GM18867 (cell line): ENCODE data around the gene PRAMEF27.
"Not testable (repeated sequence)": the region's sequence is repeated elsewhere in the genome, so short reads cannot be mapped to it uniquely, and the experiment has no call there.

Experiments
- ATAC-seq: cut with Tn5 transposase; IDR thresholded peaks from one replicate; pipeline ENCODE4 v1.9.1; 2021; ENCODE audit warnings: mild to moderate bottlenecking, moderate library complexity; ENCODE audit not compliant: unreplicated experiment

PRAMEF27 gene

DNA sequence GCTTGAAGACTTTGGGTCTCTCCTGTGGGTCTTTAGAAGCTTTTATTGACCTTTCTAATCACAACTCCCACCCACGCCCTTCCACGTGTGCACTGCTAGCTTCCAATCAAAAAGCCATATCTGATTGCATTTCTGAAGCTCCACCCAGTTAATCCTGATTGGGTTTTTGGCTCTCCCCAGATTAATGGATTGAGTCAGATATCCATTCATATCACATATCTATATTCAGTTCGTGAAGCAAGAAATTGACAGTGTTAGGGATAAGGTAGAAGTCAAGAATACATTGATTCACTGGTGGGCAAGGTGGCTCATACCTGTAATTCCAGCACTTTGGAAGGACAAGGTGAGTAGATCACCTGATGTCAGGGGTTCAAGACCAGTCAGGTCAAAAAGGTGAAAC lies at the start of gene PRAMEF27:
PRAMEF27 (minus strand) TSS at position 101 of the 400 bp plus-strand sequence. CDS start 2,916 bp downstream, outside the sequence.
- ATAC-seq: not testable (repeated sequence)

DNA sequence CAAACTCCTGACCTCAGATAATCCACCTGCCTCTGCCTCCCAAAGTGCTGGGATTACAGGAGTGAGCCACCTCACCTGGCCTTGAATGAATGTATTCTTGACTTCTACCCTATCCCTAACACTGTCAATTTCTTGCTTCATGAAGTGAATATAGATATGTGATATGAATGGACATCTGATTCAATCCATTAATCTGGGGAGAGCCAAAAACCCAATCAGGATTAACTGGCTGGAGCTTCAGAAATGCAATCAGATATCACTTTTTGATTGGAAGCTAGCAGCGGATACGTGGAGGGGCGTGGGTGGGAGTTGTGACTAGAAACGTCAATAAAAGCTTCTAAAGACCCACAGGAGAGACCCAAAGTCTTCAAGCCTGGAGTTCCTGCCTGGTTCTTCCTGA lies 14.1 kb upstream of the PRAMEF27 start, which contains the start of gene PRAMEF25:
PRAMEF25 (plus strand) TSS at position 301 of the 400 bp plus-strand sequence. CDS start 2,920 bp downstream, outside the sequence.
- not testable (repeated sequence) for ATAC-seq

DNA sequence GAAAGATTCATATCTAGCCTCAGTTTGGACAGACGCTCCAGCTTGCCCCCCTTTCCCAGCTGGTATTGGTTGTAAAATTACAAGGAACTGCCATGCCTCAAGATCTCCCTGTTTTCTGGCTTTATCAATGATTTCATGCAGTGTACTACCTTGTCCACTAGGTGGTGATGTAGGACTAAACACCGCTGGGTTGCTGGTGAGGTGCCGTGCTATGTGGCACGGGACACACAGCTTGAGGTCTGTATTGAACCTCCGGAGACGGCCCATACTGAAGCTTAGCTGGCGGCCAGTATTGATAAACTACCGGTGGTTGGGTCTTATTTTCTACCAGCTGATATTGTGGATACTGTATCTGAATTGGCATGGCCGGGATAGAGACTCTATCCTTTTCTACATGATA lies 36.5 kb downstream of the PRAMEF27 start:
- ATAC-seq: not testable (repeated sequence)

DNA sequence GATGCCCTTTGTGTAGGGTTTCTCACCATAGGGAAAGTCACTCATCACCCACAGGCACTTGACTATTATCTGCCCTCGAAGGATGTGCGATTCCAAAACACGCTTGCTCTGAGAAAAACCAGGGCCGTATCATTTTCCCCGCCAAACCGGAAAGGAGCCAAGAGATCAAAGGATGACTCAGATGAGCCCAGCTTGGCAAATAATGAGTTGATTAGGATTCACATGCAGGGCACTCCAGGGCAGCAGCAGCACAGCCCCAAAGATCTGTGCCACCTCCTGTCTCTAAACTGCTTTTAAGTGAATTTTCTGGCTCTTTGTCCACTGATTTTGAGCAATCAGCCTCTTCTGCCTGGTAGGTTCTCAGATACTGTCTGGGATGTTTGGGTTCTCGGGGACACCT lies 44.4 kb downstream of the PRAMEF27 start:
- ATAC-seq: not testable (repeated sequence)

DNA sequence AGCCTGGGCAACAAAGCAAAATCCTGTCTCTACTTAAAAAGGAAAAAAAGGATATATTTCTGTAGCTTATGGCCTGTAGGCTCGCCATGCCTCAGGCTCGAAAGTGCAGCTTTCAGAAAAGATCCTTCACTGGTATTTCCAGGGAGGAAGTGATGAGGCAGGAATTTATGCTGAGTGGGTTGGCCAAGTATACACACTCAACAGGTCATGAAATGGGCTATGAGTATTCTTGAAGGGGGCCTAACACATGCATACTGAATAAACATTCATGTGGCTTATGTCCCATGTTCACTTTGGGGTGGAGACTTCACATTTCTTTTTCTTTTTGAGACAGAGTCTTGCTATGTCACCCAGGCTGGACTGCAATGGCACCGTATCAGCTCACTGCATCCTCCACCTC lies 47.0 kb downstream of the PRAMEF27 start:
- not testable (repeated sequence) for ATAC-seq

DNA sequence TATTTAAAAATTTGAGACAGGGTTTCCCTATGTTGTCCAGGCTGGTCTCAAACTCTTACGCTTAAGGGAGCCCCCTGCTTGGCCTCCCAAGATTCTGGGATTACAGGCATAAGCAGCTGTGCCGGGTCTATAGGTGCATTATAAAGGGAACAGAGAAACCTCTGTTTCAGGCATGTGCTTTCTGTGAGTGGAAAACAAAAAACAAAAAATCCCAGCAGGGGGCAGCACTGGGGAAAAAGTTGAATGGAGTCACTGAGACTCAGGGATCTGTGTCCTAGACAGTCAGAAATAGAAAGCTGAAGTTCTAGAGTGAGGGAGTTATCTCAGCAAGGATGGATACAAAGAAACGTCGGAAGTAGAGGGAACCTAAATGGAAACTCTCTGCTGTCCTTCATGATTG lies 50.6 kb downstream of the PRAMEF27 start:
- not testable (repeated sequence) for ATAC-seq
